22Rv1 (cell line): ENCODE results near the gene NRCAM.

Experiments used
- ZFX ChIP-seq: fragments of 450-650 bp; IDR thresholded peaks from 2 replicates; pipeline ENCODE4 v1.6.1; 2017; ENCODE audit warnings: antibody characterized with exemption, borderline replicate concordance
- TF ChIP-seq, protein P1 (sequence below): fragments of 450-650 bp; IDR thresholded peaks from 2 replicates; pipeline ENCODE4 v1.5.1; 2017; ENCODE audit warnings: mild to moderate bottlenecking

- TF ChIP-seq, protein P1, sequence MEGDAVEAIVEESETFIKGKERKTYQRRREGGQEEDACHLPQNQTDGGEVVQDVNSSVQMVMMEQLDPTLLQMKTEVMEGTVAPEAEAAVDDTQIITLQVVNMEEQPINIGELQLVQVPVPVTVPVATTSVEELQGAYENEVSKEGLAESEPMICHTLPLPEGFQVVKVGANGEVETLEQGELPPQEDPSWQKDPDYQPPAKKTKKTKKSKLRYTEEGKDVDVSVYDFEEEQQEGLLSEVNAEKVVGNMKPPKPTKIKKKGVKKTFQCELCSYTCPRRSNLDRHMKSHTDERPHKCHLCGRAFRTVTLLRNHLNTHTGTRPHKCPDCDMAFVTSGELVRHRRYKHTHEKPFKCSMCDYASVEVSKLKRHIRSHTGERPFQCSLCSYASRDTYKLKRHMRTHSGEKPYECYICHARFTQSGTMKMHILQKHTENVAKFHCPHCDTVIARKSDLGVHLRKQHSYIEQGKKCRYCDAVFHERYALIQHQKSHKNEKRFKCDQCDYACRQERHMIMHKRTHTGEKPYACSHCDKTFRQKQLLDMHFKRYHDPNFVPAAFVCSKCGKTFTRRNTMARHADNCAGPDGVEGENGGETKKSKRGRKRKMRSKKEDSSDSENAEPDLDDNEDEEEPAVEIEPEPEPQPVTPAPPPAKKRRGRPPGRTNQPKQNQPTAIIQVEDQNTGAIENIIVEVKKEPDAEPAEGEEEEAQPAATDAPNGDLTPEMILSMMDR, result no peak
- TF ChIP-seq ZFX, result no peak
These were observed 317.3 kb downstream of the NRCAM start for GRCh38 chr7:108138911-108139310.
